HG03066 (cell line): ENCODE measurements around the gene STAU1.
"Not testable (repeated sequence)": the region's sequence is repeated elsewhere in the genome, so short reads cannot be mapped to it uniquely, and the experiment has no call there.

Experiments used
- ATAC-seq: cut with Tn5 transposase; IDR thresholded peaks from one replicate; pipeline ENCODE4 v1.9.1; 2021; ENCODE audit warnings: low read depth; ENCODE audit not compliant: unreplicated experiment

The STAU1 gene

GRCh38 chr20:49187851-49188641 lies at the start of gene STAU1:
TSS of gene STAU1 (minus strand) at chr20:49188334. CDS start at chr20:49166201, 22,133 bp downstream.
- ATAC-seq: peak; percentile 87

- no peak for ATAC-seq
Measured at GRCh38 chr20:49237531-49237930, 49.4 kb upstream of the STAU1 start.

GRCh38 chr20:49236301-49236700 lies 48.2 kb upstream of the STAU1 start:
- ATAC-seq: no peak

GRCh38 chr20:49234831-49235230 lies 46.7 kb upstream of the STAU1 start:
- ATAC-seq: no peak

- no peak for ATAC-seq
Measured at GRCh38 chr20:49233226-49233625, 45.1 kb upstream of the STAU1 start.

GRCh38 chr20:49231471-49231870 lies 43.3 kb upstream of the STAU1 start:
- no peak for ATAC-seq

- no peak for ATAC-seq
Measured at GRCh38 chr20:49230561-49231133, 42.5 kb upstream of the STAU1 start.

GRCh38 chr20:49230021-49230420 lies 41.9 kb upstream of the STAU1 start:
- ATAC-seq: no peak

- ATAC-seq: no peak
Measured at GRCh38 chr20:49229381-49229780, 41.2 kb upstream of the STAU1 start.

GRCh38 chr20:49228676-49229075 lies 40.5 kb upstream of the STAU1 start:
- no peak for ATAC-seq

GRCh38 chr20:49225896-49226295 lies 37.8 kb upstream of the STAU1 start:
- ATAC-seq: no peak

- ATAC-seq: no peak
Measured at GRCh38 chr20:49219924-49220831, 32.0 kb upstream of the STAU1 start.

- peak; percentile 89 for ATAC-seq
Measured at GRCh38 chr20:49219091-49219923, 31.2 kb upstream of the STAU1 start, which contains the start of gene DDX27. TSS of gene DDX27 (plus strand) at chr20:49219416. CDS start at chr20:49219449, 33 bp downstream.

- ATAC-seq: not testable (repeated sequence)
Measured at GRCh38 chr20:49218739-49219090, 30.6 kb upstream of the STAU1 start.

- ATAC-seq: no peak
Measured at GRCh38 chr20:49216991-49217578, 29.0 kb upstream of the STAU1 start.

- ATAC-seq: no peak
Measured at GRCh38 chr20:49215232-49215631, 27.1 kb upstream of the STAU1 start.

GRCh38 chr20:49214571-49214970 lies 26.4 kb upstream of the STAU1 start:
- ATAC-seq: no peak

GRCh38 chr20:49210757-49211110 lies 22.6 kb upstream of the STAU1 start:
- no peak for ATAC-seq

GRCh38 chr20:49210101-49210756 lies 22.1 kb upstream of the STAU1 start:
- ATAC-seq: no peak
